Measurements from ENCODE around the gene DAZL. TPM values are rescaled to one million over a fixed set of nuclear protein-coding genes. Genes with fewer than 3 reads are reported as not detected.

DAZL gene
- total RNA-seq, 4 donors from 2014 or later: not detected

DNA sequence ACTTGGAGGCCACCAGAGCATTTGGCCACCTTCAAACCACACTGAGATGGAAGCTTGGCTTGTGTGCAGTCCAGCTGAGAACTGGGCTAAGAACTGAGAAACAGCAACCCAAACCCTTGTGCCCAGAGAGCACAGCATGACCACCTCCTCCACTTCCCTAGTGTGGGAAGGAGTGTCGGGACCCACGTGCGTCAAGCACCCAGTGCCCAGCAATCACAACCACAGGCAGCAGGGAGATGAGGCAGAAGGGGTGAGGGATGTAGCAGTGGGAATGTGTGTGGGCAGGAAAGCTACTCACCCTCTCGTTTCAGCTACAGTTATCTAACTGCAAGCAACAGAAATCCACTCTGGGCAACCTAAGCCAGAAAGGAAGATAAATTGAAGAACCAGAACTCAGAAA, 66.7 kb downstream of the DAZL start:
- Histone ChIP-seq H3K27ac (no peak overlapping the region), H3K9me3 (no peaks in the 10 kb centered on the region), H3K27me3 (no peaks in the 10 kb centered on the region), H3K4me3 (no peak overlapping the region), H3K36me3 (no peaks in the 10 kb centered on the region), H3K4me1 (no peaks in the 10 kb centered on the region)
- no peak for DNase-seq
- TF ChIP-seq, protein P1, sequence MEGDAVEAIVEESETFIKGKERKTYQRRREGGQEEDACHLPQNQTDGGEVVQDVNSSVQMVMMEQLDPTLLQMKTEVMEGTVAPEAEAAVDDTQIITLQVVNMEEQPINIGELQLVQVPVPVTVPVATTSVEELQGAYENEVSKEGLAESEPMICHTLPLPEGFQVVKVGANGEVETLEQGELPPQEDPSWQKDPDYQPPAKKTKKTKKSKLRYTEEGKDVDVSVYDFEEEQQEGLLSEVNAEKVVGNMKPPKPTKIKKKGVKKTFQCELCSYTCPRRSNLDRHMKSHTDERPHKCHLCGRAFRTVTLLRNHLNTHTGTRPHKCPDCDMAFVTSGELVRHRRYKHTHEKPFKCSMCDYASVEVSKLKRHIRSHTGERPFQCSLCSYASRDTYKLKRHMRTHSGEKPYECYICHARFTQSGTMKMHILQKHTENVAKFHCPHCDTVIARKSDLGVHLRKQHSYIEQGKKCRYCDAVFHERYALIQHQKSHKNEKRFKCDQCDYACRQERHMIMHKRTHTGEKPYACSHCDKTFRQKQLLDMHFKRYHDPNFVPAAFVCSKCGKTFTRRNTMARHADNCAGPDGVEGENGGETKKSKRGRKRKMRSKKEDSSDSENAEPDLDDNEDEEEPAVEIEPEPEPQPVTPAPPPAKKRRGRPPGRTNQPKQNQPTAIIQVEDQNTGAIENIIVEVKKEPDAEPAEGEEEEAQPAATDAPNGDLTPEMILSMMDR (IDR thresholded peaks at IDR 0.05): no peak
- no peak for TF ChIP-seq POLR2A (IDR thresholded peaks at IDR 0.05)

DNA sequence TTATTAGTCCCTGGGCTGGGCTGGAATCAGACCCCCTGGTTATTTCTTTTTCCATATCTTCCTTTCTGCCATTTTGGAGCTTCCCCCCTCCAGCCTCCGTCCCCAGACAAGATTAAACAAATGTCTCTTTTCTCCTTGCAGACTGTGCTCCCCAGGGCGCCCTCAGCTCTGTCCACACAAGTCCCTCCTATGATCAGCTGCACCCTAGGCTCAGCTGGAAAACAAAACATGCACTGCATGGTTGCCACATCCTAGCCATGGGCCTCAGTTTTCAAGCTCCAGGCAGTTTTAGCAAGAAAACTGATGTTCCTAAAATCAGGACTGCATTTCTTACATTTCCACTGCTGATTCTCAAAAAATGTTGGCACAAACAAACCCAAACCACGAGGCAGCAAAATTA, 68.2 kb downstream of the DAZL start:
- TF ChIP-seq, protein P1 (IDR thresholded peaks at IDR 0.05): no peak
- no peak for TF ChIP-seq POLR2A (IDR thresholded peaks at IDR 0.05)
- H3K27ac ChIP-seq: no peak overlapping the region
- no peaks in the 10 kb centered on the region for H3K9me3 ChIP-seq

More for the DNA sequence above, 68.2 kb downstream of the DAZL start:
- DNase-seq: no peak
- no peak overlapping the region for H3K4me3 ChIP-seq
- no peaks in the 10 kb centered on the region for H3K27me3 ChIP-seq
- no peaks in the 10 kb centered on the region for H3K4me1 ChIP-seq
- H3K36me3 ChIP-seq: no peaks in the 10 kb centered on the region

Other genes starting within 250 kb of the DAZL start
- gene RFTN1, start 91.7 kb downstream of the DAZL start, total RNA-seq: 100 to 1,000 TPM in 1 of 4 donors, 10 to 100 TPM in 2, 1 to 10 TPM in 1; 6.1 to 135 (median 32.0) TPM

Measured in Peyer's patch (tissue), 4 donors.